Measurements from ENCODE around the gene ETS2.
A peak's percentile ranks its signal among the peaks of the same experiment; 100 is the strongest.

Gene ETS2

GRCh38 chr21:38802050-38803026 is 3.4 kb upstream of the ETS2 start:
- DNase-seq (ENCODE audit: low read depth): no peak

- DNase-seq (ENCODE audit: low read depth): no peak
Observed at GRCh38 chr21:38803075-38803660, 2.6 kb upstream of the ETS2 start.

DNA sequence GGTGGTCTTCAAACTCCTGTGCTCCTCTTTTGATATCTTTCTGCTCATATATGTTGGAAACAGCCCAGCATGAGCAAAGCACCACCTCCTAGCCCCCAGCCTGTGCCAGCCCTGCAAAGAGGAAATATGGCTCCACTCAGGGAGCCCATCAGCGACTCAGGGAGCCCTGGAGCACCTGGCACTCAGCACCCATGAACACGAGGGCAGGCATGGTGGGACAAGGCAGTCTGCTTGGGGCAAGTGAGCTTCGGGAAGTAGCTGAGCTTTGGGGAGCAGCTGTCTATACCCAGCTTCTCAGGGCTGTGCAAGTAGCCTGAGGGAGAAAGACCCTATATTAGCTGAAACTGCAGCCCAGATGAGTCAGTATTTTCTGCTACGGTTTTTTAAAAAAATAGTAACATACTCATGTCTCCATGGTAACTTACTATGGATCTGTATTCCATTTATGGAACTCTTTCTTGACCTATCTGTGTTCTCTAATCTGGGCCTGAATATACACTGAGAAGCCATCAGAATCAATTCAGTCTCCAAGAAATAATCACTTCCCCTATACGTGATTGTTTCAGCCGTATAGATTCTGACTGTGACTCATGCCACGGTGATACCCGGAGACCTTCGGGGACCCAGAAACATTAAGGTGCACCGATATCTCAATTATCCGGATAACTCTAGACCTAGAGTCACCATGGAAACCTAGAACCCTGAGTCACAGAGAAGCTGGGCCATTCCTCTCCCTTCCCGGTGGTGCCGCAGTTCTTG is 1.5 kb upstream of the ETS2 start:
- DNase-seq (ENCODE audit: low read depth): peak; percentile 27

- peak; percentile 58 for DNase-seq (ENCODE audit: low read depth)
Observed at GRCh38 chr21:38804789-38805327, 871 bp upstream of the ETS2 start.

GRCh38 chr21:38806153-38806941 is 618 bp downstream of the ETS2 start:
- DNase-seq (ENCODE audit: low read depth): no peak

DNA sequence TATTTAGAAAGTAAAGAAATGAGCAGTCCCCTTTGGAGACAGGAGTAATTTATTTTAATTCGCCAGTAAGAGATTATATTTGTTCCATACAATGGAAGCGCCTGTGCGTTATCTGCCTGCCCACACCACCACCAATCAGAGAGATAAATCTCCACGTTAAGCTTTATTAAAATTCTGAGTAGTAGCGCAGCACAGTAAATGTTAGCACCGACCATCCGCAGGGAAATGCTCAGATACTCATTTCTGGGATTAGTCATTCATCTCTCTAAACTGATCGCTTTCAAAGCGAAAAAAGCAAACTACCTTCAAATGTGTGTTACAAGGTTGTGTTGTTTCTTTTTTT is 1.2 kb downstream of the ETS2 start:
- DNase-seq (ENCODE audit: low read depth): peak; percentile 57

DNA sequence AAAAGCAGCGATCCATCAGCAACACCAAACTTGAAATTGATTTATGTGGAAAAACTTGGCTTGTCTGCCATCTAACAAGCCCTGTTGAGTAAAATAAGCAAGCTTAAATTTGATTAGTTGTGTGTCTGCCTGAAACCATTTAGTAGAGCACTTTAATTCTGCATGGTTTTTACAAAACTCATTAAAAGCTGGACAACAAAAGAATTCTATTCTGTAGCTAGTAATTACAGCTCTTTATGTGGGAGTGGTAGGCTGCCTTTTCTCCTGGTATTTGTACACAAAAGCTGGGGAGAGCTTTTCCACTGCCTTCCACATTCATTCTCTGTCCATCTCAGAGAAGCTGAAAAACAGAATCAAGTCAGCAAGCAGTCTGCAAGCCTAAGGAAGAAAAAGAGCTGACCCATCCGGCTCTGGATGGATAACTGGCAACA is 1.7 kb downstream of the ETS2 start:
- peak; percentile 38 for DNase-seq (ENCODE audit: low read depth)

GRCh38 chr21:38807986-38808385 is 2.3 kb downstream of the ETS2 start:
- no peak for DNase-seq (ENCODE audit: low read depth)

- no peak for DNase-seq (ENCODE audit: low read depth)
Observed at GRCh38 chr21:38809198-38809878, 3.6 kb downstream of the ETS2 start.

DNA sequence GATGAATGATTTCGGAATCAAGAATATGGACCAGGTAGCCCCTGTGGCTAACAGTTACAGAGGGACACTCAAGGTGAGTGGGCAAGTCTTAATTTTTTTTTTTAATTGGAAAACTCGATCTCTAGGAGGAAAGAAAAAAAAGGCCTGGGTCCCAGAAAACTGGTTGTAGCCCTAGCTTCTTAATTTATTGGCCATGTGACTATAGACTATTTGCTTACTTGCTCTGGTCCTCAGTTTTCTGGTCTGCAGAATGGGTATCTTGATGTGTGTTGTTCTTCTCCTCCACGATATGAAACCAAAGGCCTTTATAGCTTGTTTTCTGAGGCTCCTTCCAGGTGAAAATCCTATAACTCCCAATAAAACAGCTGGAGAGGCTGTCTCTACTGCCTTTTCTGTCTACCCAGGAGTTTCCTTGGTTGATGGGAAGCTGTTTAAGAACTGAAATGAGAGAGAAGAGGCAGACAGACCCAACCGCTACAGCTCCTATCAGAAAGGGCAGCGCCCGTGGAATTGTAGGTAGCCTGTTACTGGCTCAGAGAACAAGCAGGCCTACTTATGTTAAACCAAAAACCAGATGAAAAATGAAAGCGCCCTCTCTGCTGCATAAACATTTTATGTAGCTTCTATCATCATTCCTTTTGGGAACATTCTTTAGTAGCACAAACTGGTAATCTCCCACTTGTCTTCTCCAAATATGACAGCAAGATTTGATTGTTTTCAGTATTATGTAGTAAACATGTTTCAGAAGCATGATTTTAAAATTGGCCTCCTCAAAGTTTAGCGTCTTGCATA is 4.5 kb downstream of the ETS2 start:
- no peak for DNase-seq (ENCODE audit: low read depth)

- DNase-seq (ENCODE audit: low read depth): no peak
Observed at GRCh38 chr21:38810826-38811164, 5.1 kb downstream of the ETS2 start.

DNA sequence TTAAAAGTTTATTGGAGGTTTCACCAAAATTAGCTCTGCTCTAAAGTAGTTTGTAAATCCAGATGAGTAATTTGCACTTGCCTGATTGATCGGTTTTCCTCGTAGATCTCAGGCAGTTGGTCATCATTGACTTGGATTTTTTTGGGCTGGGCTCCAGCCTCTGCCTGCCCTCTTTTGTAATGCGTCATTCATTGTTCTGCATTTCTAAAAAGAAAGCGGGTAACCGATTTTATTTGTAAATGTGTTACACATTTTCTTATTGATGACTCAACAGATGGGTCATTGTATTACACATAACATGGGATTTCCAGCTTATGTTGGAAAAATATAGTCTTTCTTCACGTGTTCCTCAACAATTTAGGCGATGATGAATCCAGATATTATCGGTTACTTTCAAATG is 5.5 kb downstream of the ETS2 start:
- DNase-seq (ENCODE audit: low read depth): peak; percentile 88

GRCh38 chr21:38813143-38813542 is 7.4 kb downstream of the ETS2 start:
- DNase-seq (ENCODE audit: low read depth): no peak

GRCh38 chr21:38813547-38813946 is 7.8 kb downstream of the ETS2 start:
- DNase-seq (ENCODE audit: low read depth): no peak

DNA sequence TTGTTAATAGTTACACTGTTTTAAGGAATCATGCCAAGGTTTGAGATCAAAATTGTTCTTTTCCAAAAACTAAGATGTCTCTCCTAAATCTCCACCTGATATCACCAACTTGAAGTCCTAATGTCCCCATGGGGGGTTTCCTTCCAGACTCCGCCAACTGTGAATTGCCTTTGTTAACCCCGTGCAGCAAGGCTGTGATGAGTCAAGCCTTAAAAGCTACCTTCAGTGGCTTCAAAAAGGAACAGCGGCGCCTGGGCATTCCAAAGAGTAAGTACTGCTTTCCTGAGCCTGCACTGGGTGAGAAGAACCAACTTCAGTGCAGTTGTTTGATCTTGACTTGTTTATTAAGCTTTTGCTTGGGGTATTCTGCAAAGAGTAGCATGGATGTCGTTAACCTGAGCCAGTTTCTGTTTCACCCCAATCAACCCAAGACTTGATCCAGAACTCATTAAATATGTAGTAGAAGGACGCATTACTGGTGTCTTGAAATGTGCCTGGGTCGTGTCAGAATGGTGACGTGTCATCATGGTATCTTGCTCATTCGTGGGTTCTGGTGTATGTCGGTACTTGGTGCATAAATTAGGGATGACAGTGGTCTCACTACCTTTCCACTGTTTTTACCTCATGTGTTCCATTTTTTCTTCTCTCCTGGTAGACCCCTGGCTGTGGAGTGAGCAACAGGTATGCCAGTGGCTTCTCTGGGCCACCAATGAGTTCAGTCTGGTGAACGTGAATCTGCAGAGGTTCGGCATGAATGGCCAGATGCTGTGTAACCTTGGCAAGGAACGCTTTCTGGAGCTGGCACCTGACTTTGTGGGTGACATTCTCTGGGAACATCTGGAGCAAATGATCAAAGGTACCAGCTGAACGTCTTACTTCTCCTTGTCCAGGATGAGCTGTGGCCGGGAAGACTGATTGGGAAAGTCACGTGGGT is 8.7 kb downstream of the ETS2 start:
- DNase-seq (ENCODE audit: low read depth): no peak

DNA sequence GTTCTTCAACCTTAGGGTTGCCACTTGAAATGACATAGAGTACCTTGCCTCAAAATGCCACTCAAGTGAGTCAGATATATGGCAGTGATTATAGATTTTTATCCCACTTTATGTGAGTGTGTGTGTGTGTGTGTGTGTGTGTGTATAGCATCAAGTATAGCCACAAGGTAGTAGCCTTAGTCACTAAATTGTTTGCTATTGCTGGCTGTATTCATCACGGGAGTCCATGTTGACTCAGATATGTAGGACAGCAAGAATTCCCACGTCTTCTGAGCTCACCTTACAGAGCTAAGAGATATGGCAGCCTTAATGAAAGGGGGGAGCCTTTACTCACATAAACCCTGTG is 9.3 kb downstream of the ETS2 start:
- DNase-seq (ENCODE audit: low read depth): peak; percentile 48

- no peak for DNase-seq (ENCODE audit: low read depth)
Observed at GRCh38 chr21:38816400-38816977, 10.8 kb downstream of the ETS2 start.

GRCh38 chr21:38817371-38818324 is 11.9 kb downstream of the ETS2 start:
- DNase-seq (ENCODE audit: low read depth): peak; percentile 86
